ENCODE data around the gene PAX2.

PAX2 gene

DNA sequence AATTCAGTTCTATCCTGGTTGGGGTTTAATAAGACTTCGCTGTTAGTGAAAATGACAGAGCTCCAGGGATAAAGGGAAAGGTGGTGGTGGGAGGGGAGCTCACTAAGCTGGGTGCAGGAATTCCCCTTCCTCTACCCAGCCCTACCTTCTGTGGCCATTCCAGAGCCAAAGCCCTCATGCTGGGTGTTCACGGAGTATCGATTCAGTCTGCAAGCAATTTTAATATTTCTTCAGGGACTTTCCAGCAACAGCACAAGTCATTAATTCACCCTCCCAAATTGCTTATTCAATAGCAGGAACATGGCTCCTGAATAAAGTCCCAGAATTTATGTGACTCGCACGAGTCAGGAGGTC lies 22.0 kb downstream of the PAX2 start:
- Histone ChIP-seq H3K4me3 (ENCODE audit: severe bottlenecking) (no peak overlapping the region), H3K27ac (ENCODE audit: poor library complexity, severe bottlenecking) (no peak overlapping the region), H3K27me3 (ENCODE audit: insufficient read depth, poor library complexity, severe bottlenecking) (peaks cover 28% of the 10 kb centered on the region), H3K4me1 (ENCODE audit: insufficient read depth, poor library complexity, severe bottlenecking) (no peaks in the 10 kb centered on the region), H3K36me3 (ENCODE audit: low read depth) (no peaks in the 10 kb centered on the region), H3K9me3 (ENCODE audit: severe bottlenecking) (no peaks in the 10 kb centered on the region)
- DNase-seq (ENCODE audit: low spot score) (no peak), ATAC-seq (ENCODE audit: low read depth) (no peak)
- TF ChIP-seq, protein P1, sequence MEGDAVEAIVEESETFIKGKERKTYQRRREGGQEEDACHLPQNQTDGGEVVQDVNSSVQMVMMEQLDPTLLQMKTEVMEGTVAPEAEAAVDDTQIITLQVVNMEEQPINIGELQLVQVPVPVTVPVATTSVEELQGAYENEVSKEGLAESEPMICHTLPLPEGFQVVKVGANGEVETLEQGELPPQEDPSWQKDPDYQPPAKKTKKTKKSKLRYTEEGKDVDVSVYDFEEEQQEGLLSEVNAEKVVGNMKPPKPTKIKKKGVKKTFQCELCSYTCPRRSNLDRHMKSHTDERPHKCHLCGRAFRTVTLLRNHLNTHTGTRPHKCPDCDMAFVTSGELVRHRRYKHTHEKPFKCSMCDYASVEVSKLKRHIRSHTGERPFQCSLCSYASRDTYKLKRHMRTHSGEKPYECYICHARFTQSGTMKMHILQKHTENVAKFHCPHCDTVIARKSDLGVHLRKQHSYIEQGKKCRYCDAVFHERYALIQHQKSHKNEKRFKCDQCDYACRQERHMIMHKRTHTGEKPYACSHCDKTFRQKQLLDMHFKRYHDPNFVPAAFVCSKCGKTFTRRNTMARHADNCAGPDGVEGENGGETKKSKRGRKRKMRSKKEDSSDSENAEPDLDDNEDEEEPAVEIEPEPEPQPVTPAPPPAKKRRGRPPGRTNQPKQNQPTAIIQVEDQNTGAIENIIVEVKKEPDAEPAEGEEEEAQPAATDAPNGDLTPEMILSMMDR (IDR thresholded peaks at IDR 0.05; ENCODE audit: poor library complexity, severe bottlenecking), result no peak

DNA sequence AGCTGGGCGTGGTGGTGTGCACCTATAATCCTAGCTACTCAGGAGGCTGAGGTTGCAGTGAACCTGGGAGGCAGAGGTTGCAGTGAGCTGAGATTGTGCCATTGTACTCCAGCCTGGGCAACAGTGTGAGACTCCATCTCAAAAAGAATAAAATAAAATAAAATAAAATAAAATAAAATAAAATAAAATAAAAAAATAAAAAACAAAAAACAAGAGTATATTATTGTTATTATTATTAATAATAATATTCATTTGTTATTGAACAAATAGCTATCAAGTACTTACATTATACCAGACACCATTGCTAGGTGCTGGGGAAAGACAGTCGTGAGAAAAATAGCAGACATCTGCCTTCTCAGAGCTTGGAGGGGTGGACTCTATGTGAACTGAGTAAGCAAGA lies 24.1 kb downstream of the PAX2 start:
- H3K27me3 ChIP-seq (ENCODE audit: insufficient read depth, poor library complexity, severe bottlenecking), result peaks cover 16% of the 10 kb centered on the region

DNA sequence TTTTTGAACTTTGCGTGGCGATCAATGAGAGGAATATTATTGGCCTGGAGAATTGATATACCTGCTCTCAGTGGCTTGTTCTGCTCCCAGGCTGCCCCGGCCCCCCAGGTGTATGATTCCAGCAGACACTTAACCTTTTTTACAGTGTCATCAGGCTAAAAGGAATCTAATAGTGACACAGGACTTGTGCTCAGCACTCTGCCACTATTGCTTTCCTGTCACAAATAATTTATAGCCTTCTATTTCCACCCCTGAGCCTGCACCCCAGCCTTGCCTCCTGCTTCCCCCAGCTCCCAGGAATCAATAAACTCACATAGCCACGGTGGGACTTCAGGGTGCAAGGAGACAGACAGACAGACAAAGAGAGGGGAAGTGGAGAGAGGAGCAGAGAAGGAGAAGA lies 28.3 kb downstream of the PAX2 start:
- TF ChIP-seq, protein P1 (IDR thresholded peaks at IDR 0.05; ENCODE audit: poor library complexity, severe bottlenecking), result no peak
- no peaks in the 10 kb centered on the region for H3K9me3 ChIP-seq (ENCODE audit: severe bottlenecking)
- ATAC-seq (ENCODE audit: low read depth), result no peak
- no peaks in the 10 kb centered on the region for H3K36me3 ChIP-seq (ENCODE audit: low read depth)
- no peak overlapping the region for H3K4me3 ChIP-seq (ENCODE audit: severe bottlenecking)
- DNase-seq (ENCODE audit: low spot score), result no peak
- H3K4me1 ChIP-seq (ENCODE audit: insufficient read depth, poor library complexity, severe bottlenecking), result no peaks in the 10 kb centered on the region
- H3K27me3 ChIP-seq (ENCODE audit: insufficient read depth, poor library complexity, severe bottlenecking), result peaks cover 6% of the 10 kb centered on the region
- no peak overlapping the region for H3K27ac ChIP-seq (ENCODE audit: poor library complexity, severe bottlenecking)

More for the DNA sequence above, 24.1 kb downstream of the PAX2 start:
- H3K36me3 ChIP-seq (ENCODE audit: low read depth), result no peaks in the 10 kb centered on the region
- ATAC-seq (ENCODE audit: low read depth), result no peak
- no peaks in the 10 kb centered on the region for H3K4me1 ChIP-seq (ENCODE audit: insufficient read depth, poor library complexity, severe bottlenecking)
- no peak for DNase-seq (ENCODE audit: low spot score)
- no peak overlapping the region for H3K4me3 ChIP-seq (ENCODE audit: severe bottlenecking)
- TF ChIP-seq, protein P1 (IDR thresholded peaks at IDR 0.05; ENCODE audit: poor library complexity, severe bottlenecking), result no peak
- H3K27ac ChIP-seq (ENCODE audit: poor library complexity, severe bottlenecking), result no peak overlapping the region
- no peaks in the 10 kb centered on the region for H3K9me3 ChIP-seq (ENCODE audit: severe bottlenecking)

DNA sequence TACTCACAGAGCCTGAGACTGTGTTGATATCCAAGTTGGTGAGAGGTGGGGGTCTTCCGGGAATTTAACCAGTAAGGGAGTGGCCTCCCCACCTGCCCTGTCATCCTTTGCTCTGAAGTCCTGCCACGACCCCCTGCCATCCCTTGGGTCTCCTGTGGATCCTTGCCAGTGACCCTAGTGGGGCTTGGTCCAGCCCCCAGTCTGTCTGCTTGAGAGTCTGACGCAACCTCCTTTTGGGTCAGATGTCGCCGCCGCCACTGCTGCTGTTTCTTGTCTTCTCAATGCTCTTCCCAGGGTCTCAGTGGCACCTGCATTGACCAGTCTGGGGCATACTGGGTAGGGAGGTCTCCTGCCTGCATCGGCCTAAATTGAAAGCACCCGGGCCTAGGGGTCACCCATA lies 28.8 kb downstream of the PAX2 start:
- ATAC-seq (ENCODE audit: low read depth), result no peak

DNA sequence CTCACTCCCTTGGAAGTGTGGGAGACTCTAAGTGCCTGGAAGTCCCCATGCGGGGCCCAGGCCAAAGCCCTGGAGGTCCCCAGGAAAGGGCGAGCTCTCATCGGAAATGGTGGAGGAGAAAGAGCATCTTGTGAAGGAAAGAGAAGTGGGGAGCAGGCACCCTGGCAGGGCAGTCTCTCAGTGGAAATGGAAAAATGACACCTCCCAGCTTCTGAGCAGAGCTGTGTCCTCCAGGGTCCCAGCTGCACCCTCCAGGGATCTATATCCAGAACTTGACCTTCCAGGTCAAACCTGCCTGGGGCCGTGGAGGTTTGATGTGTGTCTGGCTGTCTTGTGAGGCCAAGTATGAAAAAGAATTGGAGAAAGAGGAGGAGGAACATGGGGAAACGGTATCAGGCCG lies 29.5 kb downstream of the PAX2 start:
- TF ChIP-seq, protein P1 (IDR thresholded peaks at IDR 0.05; ENCODE audit: poor library complexity, severe bottlenecking), result no peak
- Histone ChIP-seq H3K36me3 (ENCODE audit: low read depth) (no peaks in the 10 kb centered on the region), H3K4me1 (ENCODE audit: insufficient read depth, poor library complexity, severe bottlenecking) (no peaks in the 10 kb centered on the region), H3K4me3 (ENCODE audit: severe bottlenecking) (no peak overlapping the region), H3K27me3 (ENCODE audit: insufficient read depth, poor library complexity, severe bottlenecking) (peaks cover 6% of the 10 kb centered on the region), H3K9me3 (ENCODE audit: severe bottlenecking) (no peaks in the 10 kb centered on the region), H3K27ac (ENCODE audit: poor library complexity, severe bottlenecking) (no peak overlapping the region)
- ATAC-seq (ENCODE audit: low read depth), result no peak
- no peak for DNase-seq (ENCODE audit: low spot score)

More for the DNA sequence above, 28.8 kb downstream of the PAX2 start:
- TF ChIP-seq, protein P1 (IDR thresholded peaks at IDR 0.05; ENCODE audit: poor library complexity, severe bottlenecking), result no peak
- H3K9me3 ChIP-seq (ENCODE audit: severe bottlenecking), result no peaks in the 10 kb centered on the region
- no peak overlapping the region for H3K4me3 ChIP-seq (ENCODE audit: severe bottlenecking)
- no peak overlapping the region for H3K27ac ChIP-seq (ENCODE audit: poor library complexity, severe bottlenecking)
- H3K4me1 ChIP-seq (ENCODE audit: insufficient read depth, poor library complexity, severe bottlenecking), result no peaks in the 10 kb centered on the region
- no peak for DNase-seq (ENCODE audit: low spot score)
- peaks cover 6% of the 10 kb centered on the region for H3K27me3 ChIP-seq (ENCODE audit: insufficient read depth, poor library complexity, severe bottlenecking)
- H3K36me3 ChIP-seq (ENCODE audit: low read depth), result no peaks in the 10 kb centered on the region

Measured in RWPE2 (cell line).